NCI-H1930 (cell line): ENCODE data around the gene CECR2.

Experiments used
- DNase-seq, 2 experiments: peaks; one replicate each; lab custom pipeline; 2025; lab: John Stamatoyannopoulos, UW

CECR2 gene

GRCh38 chr22:17570851-17571631, 201.8 kb downstream of the CECR2 start:
- no peak for DNase-seq

- no peak for DNase-seq
Measured at GRCh38 chr22:17575151-17575550, 205.9 kb downstream of the CECR2 start.

GRCh38 chr22:17575681-17576080, 206.4 kb downstream of the CECR2 start:
- DNase-seq = no peak

GRCh38 chr22:17576470-17576869, 207.2 kb downstream of the CECR2 start:
- DNase-seq = no peak

GRCh38 chr22:17578136-17578754, 209.0 kb downstream of the CECR2 start:
- DNase-seq = no peak

- no peak for DNase-seq
Measured at GRCh38 chr22:17579535-17579981, 210.3 kb downstream of the CECR2 start.

- no peak for DNase-seq
Measured at GRCh38 chr22:17580441-17581031, 211.3 kb downstream of the CECR2 start.

- no peak for DNase-seq
Measured at GRCh38 chr22:17581056-17581455, 211.8 kb downstream of the CECR2 start.

- DNase-seq = no peak
Measured at GRCh38 chr22:17581631-17582030, 212.4 kb downstream of the CECR2 start.

GRCh38 chr22:17583151-17583550, 213.9 kb downstream of the CECR2 start:
- DNase-seq = no peak

- DNase-seq = no peak
Measured at GRCh38 chr22:17586831-17587440, 217.7 kb downstream of the CECR2 start.

GRCh38 chr22:17587629-17588028, 218.4 kb downstream of the CECR2 start:
- no peak for DNase-seq

GRCh38 chr22:17588606-17589005, 219.3 kb downstream of the CECR2 start:
- no peak for DNase-seq

GRCh38 chr22:17589810-17590375, 220.6 kb downstream of the CECR2 start:
- no peak for DNase-seq

GRCh38 chr22:17590586-17590985, 221.3 kb downstream of the CECR2 start:
- DNase-seq = no peak

GRCh38 chr22:17592201-17592600, 222.9 kb downstream of the CECR2 start:
- no peak for DNase-seq

- no peak for DNase-seq
Measured at GRCh38 chr22:17596226-17596625, 227.0 kb downstream of the CECR2 start.

GRCh38 chr22:17597217-17597616, 228.0 kb downstream of the CECR2 start:
- DNase-seq = no peak

GRCh38 chr22:17598318-17598717, 229.1 kb downstream of the CECR2 start:
- DNase-seq = no peak

- DNase-seq = no peak
Measured at GRCh38 chr22:17601031-17601430, 231.8 kb downstream of the CECR2 start.

GRCh38 chr22:17603668-17604067, 234.4 kb downstream of the CECR2 start:
- no peak for DNase-seq

- no peak for DNase-seq
Measured at GRCh38 chr22:17606496-17606895, 237.2 kb downstream of the CECR2 start.
